Measurements from ENCODE around the gene REST. TPM values are rescaled to one million over a fixed set of nuclear protein-coding genes. Genes with fewer than 3 reads are reported as not detected.

The REST gene
- total RNA-seq, 2 experiments from 2014 or later: 40.2 to 42.0 TPM

Other genes starting within 250 kb of the REST start
- gene HOPX, start 226.6 kb upstream of the REST start, total RNA-seq: 100 to 1,000 TPM; 146 to 151 TPM
- under 1 TPM; 0.50 to 0.78 TPM for gene SPINK2, start 86.2 kb upstream of the REST start, total RNA-seq
- 10 to 100 TPM; 22.7 to 23.7 TPM for gene NOA1, start 69.7 kb downstream of the REST start, total RNA-seq
- gene POLR2B, start 71.0 kb downstream of the REST start, total RNA-seq: 100 to 1,000 TPM; 134 to 140 TPM
- not detected for gene IGFBP7, start 202.5 kb downstream of the REST start, total RNA-seq

All from activated CD8-positive, alpha-beta memory T cell treated with anti-CD3 and anti-CD28 coated beads for 36 hours (primary cell).